Right atrium auricular region (tissue), 2 donors: Measurements from ENCODE around the gene IGF1. TPM values are rescaled to one million over a fixed set of nuclear protein-coding genes. Genes with fewer than 3 reads are reported as not detected.

Source experiments
- DNase-seq: peaks from one replicate; pipeline ENCODE4 v3.0.0-alpha.2; 2019; ENCODE audit warnings: low spot score
- H3K27ac ChIP-seq, 2 donors: fragments of 200-600 bp; sonication (generic); 1 replicate in 1 of 2; 2 replicates in 1 of 2; pipeline ENCODE4 v1.5.1; 2016 to 2019
- H3K27me3 ChIP-seq, 2 donors: fragments of 200-600 bp; sonication (generic); one replicate each; pipeline versions ENCODE4 v1.5.1 to v1.6.0; 2017 to 2019
- H3K36me3 ChIP-seq: fragments of 200-600 bp; sonication (generic); one replicate; pipeline ENCODE4 v1.5.1; 2016
- H3K4me1 ChIP-seq, 2 donors: fragments of 200-600 bp; sonication (generic); one replicate each; pipeline versions ENCODE4 v1.5.1 to v1.6.0; 2017 to 2019
- H3K4me3 ChIP-seq, 2 donors: fragments of 200-600 bp; sonication (generic); 1 replicate in 1 of 2; 2 replicates in 1 of 2; pipeline ENCODE4 v1.5.1; 2017 to 2019; ENCODE audit warnings: mild to moderate bottlenecking in 1 of 2, moderate library complexity in 1 of 2
- H3K9me3 ChIP-seq, 2 donors: fragments of 200-600 bp; sonication (generic); one replicate each; pipeline ENCODE4 v1.5.1; 2019
- total RNA-seq, 2 donors: library from RNA; depleted of rRNA; stranded (reverse); fragments of >200 nt; gene quantifications; one replicate each; pipeline ENCODE4 v1.1.0, GENCODE V29; 2016
- TF ChIP-seq, protein P1 (sequence below), 2 donors: fragments of 200-600 bp; sonication (generic); IDR thresholded peaks; one replicate each; pipeline ENCODE4 v1.5.1; 2019; ENCODE audit warnings: antibody characterized with exemption in 2 of 2

Gene IGF1
- total RNA-seq, 2 donors from 2014 or later: 11.4 to 26.1 TPM

DNA sequence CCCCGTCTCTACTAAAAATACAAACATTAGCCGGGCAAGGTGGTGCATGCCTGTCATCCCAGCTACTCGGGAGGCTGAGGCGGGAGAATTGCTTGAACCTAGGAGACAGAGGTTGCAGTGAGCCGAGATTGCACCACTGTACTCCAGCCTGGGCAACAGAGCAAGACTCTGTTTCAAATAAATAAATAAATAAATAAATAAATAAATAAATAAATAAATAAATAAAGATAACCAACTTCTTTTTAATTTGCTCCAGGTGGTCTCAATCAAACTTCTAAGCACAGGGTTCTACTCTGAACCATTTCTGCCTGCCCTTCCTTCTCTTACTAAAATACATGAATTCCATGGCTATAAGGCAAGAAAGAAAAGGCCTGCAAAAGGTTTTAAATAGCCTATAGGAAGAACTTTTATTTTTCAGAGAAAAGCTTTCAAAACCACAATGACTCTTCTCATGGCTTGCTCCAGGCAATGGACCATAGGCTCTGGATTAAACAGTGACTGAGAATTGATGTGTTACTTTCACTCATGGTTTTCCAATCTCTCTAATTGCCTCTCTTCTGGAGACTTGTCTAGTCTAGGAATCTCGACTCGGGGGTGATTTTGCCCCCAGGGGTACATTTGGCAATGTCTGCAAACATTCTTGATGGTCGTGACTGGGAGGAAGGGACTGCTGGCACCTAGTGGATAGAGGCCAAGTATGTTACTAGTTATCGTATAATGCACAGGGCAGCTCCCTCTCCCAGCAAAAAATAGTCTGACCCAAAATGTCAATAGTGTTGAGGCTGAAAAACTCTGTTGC is 14.4 kb downstream of the IGF1 start:
- no peaks in the 10 kb centered on the region for H3K9me3 ChIP-seq
- H3K4me3 ChIP-seq: no peak overlapping the region
- no peaks in the 10 kb centered on the region for H3K36me3 ChIP-seq
- TF ChIP-seq, protein P1, sequence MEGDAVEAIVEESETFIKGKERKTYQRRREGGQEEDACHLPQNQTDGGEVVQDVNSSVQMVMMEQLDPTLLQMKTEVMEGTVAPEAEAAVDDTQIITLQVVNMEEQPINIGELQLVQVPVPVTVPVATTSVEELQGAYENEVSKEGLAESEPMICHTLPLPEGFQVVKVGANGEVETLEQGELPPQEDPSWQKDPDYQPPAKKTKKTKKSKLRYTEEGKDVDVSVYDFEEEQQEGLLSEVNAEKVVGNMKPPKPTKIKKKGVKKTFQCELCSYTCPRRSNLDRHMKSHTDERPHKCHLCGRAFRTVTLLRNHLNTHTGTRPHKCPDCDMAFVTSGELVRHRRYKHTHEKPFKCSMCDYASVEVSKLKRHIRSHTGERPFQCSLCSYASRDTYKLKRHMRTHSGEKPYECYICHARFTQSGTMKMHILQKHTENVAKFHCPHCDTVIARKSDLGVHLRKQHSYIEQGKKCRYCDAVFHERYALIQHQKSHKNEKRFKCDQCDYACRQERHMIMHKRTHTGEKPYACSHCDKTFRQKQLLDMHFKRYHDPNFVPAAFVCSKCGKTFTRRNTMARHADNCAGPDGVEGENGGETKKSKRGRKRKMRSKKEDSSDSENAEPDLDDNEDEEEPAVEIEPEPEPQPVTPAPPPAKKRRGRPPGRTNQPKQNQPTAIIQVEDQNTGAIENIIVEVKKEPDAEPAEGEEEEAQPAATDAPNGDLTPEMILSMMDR (IDR thresholded peaks at IDR 0.05): no peak
- no peak for DNase-seq
- no peaks in the 10 kb centered on the region for H3K4me1 ChIP-seq
- H3K27me3 ChIP-seq: no peaks in the 10 kb centered on the region
- no peak overlapping the region for H3K27ac ChIP-seq

DNA sequence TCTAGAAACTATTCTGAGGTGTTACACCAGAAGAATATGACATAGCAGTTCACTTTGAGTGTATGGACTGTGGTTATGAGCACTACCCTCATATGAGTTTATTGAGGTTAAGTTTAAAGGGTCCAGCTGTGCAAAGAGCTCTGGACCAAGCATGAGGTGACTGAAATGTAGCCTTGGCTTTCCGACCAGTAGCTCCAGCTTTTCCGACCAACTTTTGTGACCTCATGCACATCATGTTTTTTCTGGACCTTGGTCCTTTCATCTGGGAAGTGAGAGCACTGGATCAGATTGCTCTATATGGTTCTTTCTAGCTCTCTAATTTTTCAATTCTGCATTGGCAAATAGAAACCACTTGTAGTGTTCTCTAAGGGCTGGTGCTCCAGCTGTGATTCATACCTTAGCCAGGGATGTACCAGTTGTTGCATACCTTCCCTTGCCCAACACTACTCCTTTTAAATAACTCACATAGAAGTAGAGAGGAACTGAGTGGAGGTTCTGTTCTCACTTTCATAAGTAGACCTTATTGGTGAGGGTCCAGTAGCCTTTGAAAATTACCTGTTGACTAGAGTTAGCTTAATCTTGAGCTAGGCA is 16.6 kb downstream of the IGF1 start:
- Histone ChIP-seq H3K27me3 (no peaks in the 10 kb centered on the region), H3K9me3 (no peaks in the 10 kb centered on the region), H3K4me1 (no peaks in the 10 kb centered on the region), H3K4me3 (no peak overlapping the region), H3K36me3 (no peaks in the 10 kb centered on the region), H3K27ac (peak overlapping the region; percentile 31 to 69)
- no peak for DNase-seq
- TF ChIP-seq, protein P1 (IDR thresholded peaks at IDR 0.05): no peak

DNA sequence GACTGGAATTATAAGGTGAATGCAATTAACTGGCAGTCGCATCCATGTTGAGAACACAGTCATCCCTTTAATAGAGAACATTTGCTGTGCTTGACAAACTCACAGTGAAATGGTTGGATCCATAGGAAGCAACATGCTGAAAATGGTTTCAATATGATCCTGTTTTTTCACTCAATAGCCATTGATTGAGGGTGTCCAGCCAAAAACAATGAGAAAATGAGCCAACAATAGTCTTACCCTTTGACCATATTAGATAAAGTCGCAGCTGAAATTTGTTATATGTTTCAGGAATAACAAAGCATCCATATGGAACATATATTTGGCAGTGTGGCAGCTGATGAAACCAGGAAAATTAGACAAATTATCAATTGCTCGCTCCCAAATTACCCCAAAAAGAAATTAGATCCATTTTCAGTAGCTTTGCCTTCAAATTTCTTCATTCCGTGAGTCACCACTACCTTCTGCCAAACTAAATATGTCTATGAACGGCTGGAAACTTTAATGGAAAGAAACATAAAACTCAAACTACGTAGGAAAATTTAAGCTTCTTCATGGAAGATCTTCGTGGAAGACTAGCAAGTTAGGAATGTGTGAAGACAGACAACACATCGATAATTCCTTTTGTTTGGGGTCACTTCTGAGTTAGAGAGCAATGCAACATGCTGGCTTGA is 17.4 kb downstream of the IGF1 start:
- Histone ChIP-seq H3K36me3 (no peaks in the 10 kb centered on the region), H3K27me3 (no peaks in the 10 kb centered on the region), H3K27ac (peak overlapping the region; percentile 31 to 69), H3K4me1 (no peaks in the 10 kb centered on the region), H3K4me3 (no peak overlapping the region), H3K9me3 (no peaks in the 10 kb centered on the region)
- TF ChIP-seq, protein P1 (IDR thresholded peaks at IDR 0.05): no peak
- no peak for DNase-seq

DNA sequence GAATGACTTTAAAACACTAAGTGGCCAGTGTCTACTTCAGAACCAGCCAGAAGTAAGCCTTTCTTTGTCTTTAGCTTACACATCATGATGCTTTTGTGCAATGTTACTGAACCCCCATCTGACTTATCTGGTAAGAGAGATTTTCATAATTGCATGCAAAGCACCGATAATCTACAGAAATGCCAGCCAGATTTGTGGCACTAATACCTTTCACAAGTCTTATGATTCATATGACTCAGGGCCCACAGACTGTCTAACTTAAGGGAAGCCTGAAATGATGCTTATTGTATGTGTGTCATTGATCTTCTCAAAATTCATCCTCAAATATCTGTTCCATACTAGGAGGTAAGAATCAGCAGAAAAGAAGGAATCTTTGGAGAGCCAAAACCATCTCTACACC is 18.0 kb downstream of the IGF1 start:
- H3K4me1 ChIP-seq: no peaks in the 10 kb centered on the region
- no peaks in the 10 kb centered on the region for H3K36me3 ChIP-seq
- TF ChIP-seq, protein P1 (IDR thresholded peaks at IDR 0.05): no peak
- H3K9me3 ChIP-seq: no peaks in the 10 kb centered on the region
- no peak for DNase-seq
- peak overlapping the region in 1 of 2 donors; percentile 69 for H3K27ac ChIP-seq
- no peak overlapping the region for H3K4me3 ChIP-seq
- H3K27me3 ChIP-seq: no peaks in the 10 kb centered on the region

DNA sequence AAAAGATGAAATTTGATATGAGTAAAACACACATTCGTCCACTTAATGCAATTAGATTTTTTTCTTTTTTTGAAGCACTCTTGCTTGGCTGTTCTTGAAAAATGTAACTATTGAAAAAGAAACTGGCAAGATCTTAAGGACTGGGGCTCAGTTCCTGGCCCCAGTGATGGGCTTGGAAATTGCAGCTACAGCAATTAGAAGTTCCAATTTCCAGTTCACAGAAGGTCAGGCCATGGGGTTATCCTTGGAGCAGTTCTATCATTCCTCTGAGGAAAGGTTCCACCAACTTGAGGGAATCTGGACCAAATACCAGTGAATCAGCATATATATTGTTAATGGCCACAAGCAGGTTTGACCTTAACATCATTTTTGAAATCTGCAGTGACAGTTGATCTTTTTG is 18.9 kb downstream of the IGF1 start:
- Histone ChIP-seq H3K9me3 (no peaks in the 10 kb centered on the region), H3K36me3 (no peaks in the 10 kb centered on the region), H3K4me1 (no peaks in the 10 kb centered on the region), H3K27me3 (no peaks in the 10 kb centered on the region), H3K4me3 (no peak overlapping the region), H3K27ac (no peak overlapping the region)
- no peak for DNase-seq
- TF ChIP-seq, protein P1 (IDR thresholded peaks at IDR 0.05): no peak
